GM12878 (cell line): ENCODE measurements around the gene FNDC11. TPM values are rescaled to one million over a fixed set of nuclear protein-coding genes. Genes with fewer than 3 reads are reported as not detected.

Experiments
- CEBPB ChIP-seq, 2 experiments: fragments of 150-350 bp in 1 of 2; IDR thresholded peaks; 2 replicates each; pipeline ENCODE4 v1.6.1; 2012 to 2014; ENCODE audit warnings: low read depth in 2 of 2, low read length in 2 of 2, borderline replicate concordance in 1 of 2, inconsistent platforms in 1 of 2
- CUX1 ChIP-seq: IDR thresholded peaks from 2 replicates; pipeline ENCODE4 v1.6.1; 2012; ENCODE audit warnings: improper control_type of control experiment, low read depth, low read length; ENCODE audit not compliant: insufficient replicate concordance
- ESRRA ChIP-seq: IDR thresholded peaks from 2 replicates; pipeline ENCODE4 v1.6.1; 2012; ENCODE audit warnings: mild to moderate bottlenecking, low read length, improper control_type of control experiment
- HDAC6 ChIP-seq: fragments of 200-600 bp; sonication (generic); IDR thresholded peaks from one replicate; pipeline ENCODE4 v1.8.0; 2017; ENCODE audit warnings: antibody characterized with exemption; ENCODE audit not compliant: unreplicated experiment
- KAT2A ChIP-seq: conservative IDR thresholded peaks from 2 replicates; pipeline ENCODE4 v1.6.1; 2011; ENCODE audit warnings: low read depth, low read length; ENCODE audit not compliant: control insufficient read depth
- SREBF1 ChIP-seq: IDR thresholded peaks from 2 replicates; pipeline ENCODE4 v1.6.1; 2012; ENCODE audit warnings: mild to moderate bottlenecking, low read length
- ZNF592 ChIP-seq: fragments of 450-650 bp; IDR thresholded peaks from 2 replicates; pipeline ENCODE4 v1.6.1; 2017; ENCODE audit warnings: mild to moderate bottlenecking, moderate library complexity
- ZNF687 ChIP-seq: fragments of 450-650 bp; IDR thresholded peaks from 2 replicates; pipeline ENCODE4 v1.6.1; 2017; ENCODE audit warnings: mild to moderate bottlenecking, moderate library complexity
- polyA plus RNA-seq, 11 experiments: library from polyadenylated mRNA; depleted of rRNA in 4 of 11; unstranded in 6 of 11; stranded (reverse) in 5 of 11; fragments of >200 nt; fragmentation: Nextera tagmentation in 4 of 11; fragmentation: Illumina TruSeq in 1 of 11; extraction: Ambion mirVana in 4 of 11; extraction: Trizol in 1 of 11; gene quantifications; 1 replicate in 1 of 11; 2 replicates in 10 of 11; pipeline versions ENCODE4 v1.2.1 to v1.2.3, GENCODE V29; 2011 to 2016; ENCODE audit warnings: inconsistent platforms in 2 of 11, missing spikeins in 2 of 11, low read depth in 1 of 11
- total RNA-seq, 4 experiments: library from RNA; depleted of rRNA in 3 of 4; stranded (reverse); fragments of >200 nt in 3 of 4; fragmentation: Illumina TruSeq in 1 of 4; extraction: Trizol in 1 of 4; gene quantifications; 2 replicates each; pipeline versions ENCODE4 v1.2.1 to v1.2.3, GENCODE V29; 2013 to 2021

Gene FNDC11
- total and polyA plus RNA-seq, 10 of the 15 experiments (the other 5 are each of a cell fraction or from before 2014, with no cell fraction given), result 0.09 to 0.72 (median 0.34) TPM; not detected in 2

GRCh38 chr20:63539092-63539430 is 14.9 kb upstream of the FNDC11 start (continued):
- TF ChIP-seq KAT2A (no peak), ZNF687 (no peak), HDAC6 (no peak), ESRRA (no peak), CUX1 (no peak), SREBF1 (no peak), ZNF592 (no peak), CEBPB (IDR thresholded peaks at IDR 0.05; ENCODE audit: borderline replicate concordance in 1 of 2, low read depth in 2 of 2, low read length in 2 of 2) (no peak)
